Measurements from ENCODE around the gene ACAN.

Gene ACAN

DNA sequence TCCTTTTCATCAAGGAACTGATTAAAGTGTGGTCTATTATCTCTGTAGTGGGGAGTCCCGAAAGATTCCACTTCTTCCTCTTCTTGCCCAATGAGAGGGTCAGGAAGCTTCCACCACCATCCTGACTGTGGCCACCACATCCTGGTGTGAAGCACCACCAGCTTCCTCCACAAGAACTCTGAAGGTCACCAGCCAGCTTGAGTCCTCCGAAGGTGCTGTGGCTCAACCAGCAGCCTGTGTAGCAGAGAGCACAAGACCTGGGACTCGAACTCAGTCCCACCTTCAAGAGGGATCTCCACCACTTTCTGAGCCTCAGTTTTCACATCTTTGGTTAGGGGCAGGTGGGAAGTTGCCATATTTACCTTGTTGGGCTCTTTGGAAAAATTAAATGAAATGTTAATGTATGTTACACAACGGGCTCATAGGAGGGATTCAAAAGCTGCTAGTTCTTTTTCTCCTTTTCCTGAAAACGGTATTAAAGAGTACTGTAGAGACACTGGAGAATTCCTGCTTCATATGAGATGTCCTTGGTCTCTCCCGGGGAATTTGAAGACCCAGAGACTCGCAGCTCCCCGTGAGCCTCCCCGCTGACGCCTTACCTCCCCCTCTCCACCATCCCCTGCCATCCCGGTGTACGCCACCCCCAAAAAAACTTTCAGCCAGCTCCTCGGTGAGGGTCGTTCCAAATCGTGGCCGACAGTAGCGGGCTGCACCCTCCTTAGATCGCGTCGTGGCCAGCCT is 816 bp upstream of the ACAN start:
- no peak for DNase-seq

DNA sequence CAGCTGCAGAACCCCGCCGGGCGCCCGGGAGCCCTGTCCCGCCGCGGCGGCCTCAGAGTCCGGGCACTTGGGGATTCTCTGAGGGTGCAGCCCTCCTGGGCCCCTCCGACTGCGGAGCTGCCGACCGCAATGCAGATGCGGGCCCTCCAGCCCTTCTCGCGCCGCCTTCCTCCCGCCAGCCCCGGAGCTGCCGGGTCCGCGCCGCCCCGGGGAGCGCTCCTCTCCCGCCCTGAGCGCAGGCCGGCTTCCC is 320 bp upstream of the ACAN start:
- DNase-seq: no peak

DNA sequence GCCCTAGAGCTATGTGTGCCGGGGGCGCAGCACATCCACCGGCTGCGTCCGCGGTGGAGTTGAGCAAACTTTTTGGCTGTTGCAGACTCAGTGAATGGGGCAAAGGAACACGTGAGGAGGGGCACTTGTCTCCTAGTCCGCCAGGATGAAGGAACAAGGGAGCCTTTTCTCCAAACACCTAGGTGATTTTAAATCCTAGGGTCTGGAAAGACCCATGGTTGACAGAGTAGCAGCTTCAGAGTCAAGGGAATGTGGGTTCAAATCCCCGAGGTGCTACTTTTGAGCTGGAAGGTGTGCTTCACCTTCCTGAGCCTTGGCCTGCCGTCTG is 648 bp downstream of the ACAN start:
- no peak for DNase-seq

DNA sequence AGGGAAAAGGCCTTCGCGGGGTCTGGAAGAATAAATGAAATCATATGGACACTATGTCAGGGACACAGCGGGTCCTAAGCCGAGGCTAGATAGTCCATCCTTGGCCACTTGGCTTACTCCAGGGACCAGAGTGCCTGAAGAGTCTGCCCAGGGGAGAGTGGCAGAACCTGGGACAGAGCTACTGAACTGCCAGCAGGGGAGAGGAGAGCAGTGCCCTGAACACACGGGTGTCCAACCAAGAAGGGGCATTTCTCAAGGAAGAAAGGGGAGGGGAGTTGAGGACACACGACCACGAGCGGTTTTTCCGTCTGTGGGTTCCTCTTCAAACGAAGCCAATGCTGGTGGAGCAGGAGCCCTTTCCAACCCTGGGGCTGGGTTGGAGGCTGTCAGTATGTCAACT is 1.0 kb downstream of the ACAN start:
- DNase-seq: no peak

DNA sequence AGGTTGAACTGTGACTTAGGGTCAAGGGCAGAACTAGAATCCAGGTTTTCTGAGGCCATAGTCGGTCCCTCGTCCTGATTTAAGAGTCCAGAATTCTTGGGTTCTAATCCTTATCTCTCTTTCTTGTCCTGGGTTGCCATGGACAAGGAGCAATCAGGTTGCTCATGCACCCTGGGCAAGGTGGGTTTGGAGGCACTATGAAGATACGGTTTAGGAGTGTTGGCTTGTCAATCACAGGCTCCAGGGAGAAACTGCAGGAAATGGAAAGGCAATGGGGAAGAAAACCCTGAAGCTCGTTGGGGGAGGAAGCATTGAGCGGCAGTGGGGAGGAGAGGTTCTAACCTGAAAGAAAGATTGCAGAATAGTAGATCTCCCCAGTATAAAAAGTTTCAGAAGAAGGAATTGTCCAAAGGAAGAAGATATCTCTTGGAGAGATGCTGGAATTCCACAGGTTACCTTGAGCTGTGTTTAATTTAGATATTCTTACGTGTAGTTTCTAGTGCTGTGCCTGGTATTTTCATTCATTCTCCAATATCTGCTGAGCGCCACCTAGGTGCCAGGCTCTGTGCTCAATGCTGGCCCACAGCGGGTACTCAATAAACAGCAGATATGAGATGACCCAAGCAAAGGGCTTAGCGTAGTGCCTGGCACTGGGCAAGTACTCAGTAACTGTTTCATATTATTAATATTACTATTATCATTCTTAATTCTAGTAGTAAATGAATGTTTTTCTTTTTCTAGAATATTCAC is 2.0 kb downstream of the ACAN start:
- no peak for DNase-seq

DNA sequence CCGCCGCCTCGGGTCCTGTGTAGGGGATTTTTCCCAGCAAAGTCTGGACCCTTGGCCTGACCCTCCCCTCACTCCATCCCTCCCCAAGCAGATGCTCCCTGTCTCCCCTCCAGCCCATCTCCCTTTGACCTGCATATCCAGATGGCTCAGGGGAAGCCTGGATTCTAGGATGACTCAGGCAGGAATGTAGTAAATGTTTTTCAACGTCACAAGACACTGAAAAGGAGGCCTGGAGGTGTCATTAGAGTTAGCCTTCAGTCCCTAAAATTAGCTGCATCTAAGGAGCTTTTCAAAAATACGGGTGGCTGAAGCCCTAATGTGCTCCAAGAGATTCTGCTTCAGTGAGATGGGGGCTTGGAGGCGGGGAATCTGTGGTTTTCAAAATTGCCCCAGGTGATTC is 7.2 kb downstream of the ACAN start:
- DNase-seq: no peak

DNA sequence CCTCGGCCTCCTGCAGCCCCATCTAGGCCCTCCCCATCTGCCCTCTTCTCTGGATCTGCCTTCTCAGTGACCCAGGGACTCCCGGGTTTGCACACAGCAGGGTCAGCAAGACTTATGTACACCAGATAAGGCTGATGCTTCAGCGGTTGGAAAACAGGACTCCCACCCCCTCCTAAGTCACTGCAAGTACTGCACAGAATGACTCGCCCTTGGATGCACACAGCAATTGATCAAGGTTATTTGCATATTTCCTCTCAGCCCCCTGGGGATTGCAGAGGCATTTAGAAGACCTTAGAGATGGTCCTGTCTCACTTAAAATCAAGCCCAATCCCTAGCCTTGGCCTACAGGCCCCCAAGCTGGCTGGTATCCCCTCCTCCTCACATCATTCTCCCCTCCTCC is 8.9 kb downstream of the ACAN start:
- DNase-seq: no peak

DNA sequence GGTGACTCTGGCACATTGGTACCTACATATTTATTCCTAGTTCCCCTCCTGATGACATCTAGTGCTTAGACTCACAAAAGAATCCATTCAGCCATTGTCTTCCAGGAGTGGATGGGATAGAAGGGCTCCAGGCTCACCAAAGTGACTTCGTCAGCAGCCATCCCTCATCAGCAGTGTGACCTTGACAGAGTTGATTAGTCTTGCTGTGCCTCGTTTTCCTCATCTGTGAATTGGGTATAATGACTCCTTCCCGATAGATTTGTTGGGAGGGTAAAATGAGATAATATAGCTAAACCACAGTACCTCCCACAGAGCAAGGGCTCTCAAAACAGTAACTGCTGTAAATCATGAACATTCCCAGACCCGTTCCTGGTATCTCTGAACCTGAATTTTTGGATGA is 10.7 kb downstream of the ACAN start:
- DNase-seq: no peak

DNA sequence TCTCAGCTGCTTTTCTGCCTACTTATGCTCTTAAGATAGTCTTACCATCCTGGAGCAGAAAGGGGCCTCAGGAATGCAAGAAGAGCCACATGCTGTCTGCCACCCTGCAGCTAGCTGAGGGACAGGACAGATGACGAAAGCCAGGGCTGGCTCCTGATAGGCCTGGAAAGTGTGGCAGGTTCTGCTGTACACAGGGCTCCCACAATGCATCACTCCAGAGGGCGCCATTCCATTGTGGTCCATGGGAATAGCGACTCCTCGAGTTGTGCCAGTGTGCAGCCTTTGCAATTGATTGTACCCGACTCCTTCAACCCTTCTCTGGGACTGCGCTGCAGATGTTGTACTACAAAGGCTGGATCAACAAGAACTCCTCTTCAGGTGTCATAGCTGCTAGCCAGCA is 11.2 kb downstream of the ACAN start:
- DNase-seq: no peak

DNA sequence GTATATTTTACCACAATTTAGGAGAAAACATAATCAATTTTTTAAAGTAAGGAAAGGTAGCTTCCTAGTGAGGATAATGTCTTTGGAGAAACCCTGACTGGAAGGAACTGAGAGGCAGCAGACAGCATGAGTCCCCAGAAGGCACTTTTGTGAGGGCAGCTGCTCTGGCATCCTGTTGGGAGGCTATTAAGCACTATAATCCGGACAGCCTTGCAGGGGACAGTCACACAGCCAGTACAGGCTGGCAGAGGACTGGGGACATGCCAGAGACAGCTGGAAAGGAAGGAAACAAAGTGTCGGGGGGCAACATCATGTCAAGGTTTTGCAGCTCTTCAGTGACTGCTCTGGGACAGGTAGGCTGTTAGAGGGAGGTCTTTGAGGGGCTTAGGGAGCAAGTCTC is 15.7 kb downstream of the ACAN start:
- no peak for DNase-seq

DNA sequence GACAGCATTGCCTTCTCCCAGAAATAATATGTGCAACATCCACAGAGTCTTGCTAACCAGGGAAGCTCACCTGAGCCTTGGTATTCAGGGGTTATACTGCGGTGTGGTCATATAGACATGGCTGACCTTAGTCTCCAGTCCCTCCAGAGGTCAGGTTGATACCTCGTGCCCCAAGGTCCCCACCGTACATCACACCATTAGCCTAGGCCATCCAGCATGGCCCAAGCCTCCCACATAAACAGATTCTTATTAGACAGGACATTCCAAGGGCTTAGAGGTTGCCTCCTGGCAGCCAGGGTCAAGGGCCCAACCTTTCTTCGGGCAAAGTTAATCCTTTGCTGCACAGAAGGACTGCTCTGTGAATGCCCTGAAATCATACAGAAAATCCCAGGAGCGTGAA is 18.8 kb downstream of the ACAN start:
- no peak for DNase-seq

DNA sequence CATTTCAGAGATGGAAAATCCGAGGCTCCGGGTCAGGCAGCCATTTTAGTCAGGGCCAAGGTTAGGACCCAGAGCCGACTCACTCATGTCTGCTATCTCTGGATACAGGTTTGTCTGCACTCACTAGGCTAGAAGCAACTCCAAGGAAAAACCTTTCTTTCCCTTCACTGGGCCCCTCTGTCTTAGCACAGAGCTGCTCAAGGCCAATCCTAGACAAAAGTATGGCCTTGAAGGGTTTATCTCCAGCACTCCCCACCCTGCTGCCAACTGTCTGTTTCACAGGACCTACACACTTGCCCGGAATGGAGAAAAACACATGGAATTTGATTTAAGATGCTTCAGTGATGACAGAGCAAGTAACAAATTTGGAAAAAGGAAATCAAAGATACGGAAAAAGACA is 25.6 kb downstream of the ACAN start:
- DNase-seq: no peak

DNA sequence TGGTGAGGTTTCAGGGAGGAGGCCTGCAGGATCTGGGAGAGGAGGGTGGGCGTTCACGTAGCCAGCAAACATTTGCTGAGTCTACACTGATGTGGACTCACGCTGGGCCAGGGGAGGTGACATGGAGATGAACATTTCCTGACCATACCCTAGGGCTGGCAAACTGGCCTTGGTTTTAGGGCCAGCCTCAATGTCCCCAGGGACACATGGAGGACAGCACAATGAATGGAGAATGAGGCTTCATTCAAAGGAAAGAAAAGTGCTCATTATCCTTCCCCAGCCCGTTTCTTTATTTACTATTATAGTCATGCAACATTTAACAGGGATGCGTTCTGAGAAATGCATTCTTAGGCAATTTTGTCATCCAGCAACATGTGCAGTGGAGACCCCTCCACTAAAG is 26.8 kb downstream of the ACAN start:
- DNase-seq: no peak

DNA sequence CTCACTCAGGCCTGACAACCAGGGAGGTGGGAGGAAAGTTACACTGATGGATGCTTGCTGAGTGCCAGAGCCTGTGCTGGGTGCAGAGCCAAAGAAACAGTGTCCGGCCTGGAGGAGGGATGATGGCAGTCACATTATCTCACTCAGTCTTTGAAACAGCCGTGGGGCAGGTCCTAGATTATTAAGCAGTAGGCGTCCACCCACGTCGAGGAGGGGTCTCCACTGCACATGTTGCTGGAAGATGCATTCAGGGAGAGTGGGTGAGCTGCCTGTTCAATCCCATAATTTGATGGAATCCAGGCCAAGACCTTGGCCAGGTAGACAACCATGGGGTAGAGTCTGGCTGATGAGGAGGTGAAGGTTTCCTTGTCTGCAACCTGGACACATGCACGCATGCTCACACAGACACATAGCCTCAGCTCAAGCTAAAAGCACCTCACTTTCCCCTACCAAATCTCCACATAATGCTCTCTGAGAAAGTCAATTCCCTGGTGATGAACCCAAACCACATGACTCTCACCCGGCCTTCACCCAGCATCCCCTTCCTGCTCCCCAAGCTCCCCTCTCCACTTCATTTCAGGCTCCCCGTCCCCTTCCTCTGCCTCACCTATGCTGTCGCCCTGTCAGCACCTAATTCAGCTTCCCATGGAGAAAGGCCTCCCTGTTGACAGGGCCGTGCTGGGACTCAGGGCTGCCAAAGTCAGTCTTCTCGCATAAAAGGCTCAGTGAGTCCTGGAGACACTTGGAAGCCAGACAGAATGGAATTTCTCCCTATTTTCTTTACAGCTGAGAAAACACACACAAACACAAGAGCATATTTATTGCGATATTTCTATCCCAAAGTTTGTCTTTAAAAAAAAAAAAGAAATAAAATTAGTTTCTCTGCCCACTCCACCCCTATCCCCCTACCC is 29.8 kb downstream of the ACAN start:
- DNase-seq: no peak

DNA sequence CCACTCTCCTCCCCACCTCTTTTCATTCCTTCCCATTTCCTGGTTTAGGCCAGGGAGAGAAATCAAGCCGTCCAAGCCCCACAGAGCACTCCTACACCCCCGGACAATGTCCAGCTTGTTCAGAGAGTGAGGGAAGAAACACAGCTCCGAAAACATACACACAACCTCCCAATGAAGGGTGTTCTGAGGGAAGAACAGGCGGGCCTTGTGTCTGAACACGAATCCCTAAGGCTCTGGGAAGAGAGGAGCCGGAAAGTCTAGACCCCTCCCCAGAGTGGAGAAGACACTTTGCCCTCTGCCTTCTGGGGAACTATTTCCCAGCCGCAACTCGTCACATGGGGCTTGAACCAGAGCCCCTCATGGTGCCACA is 30.5 kb downstream of the ACAN start:
- DNase-seq: no peak

DNA sequence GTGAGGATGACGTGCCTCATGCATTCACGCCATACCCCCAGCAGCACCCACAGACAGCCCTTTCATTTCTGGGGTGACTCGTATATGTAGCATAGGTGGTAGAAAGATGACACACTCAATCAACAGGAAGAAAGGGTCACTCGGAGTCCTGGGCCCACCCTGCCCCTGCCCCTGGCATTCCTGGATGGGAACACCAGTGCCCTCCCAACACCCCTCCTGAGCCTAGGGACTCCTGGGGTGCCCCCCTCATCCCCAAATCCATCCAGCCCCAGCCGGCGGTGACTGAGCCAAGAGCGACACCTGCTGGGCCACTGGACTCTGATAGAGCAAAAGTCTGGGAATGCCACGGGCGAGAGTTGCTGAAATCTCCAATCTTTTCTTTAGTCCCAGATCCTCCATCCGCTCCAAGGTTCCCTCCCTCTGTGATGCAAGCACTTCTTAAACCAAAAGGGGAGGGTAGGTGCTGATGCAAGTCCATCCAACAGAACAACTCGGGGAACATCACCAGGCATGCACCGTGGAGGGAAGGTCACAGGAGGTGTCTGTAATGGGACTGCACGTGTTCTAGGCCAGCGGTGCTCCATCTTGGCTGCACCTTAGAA is 31.1 kb downstream of the ACAN start:
- no peak for DNase-seq

DNA sequence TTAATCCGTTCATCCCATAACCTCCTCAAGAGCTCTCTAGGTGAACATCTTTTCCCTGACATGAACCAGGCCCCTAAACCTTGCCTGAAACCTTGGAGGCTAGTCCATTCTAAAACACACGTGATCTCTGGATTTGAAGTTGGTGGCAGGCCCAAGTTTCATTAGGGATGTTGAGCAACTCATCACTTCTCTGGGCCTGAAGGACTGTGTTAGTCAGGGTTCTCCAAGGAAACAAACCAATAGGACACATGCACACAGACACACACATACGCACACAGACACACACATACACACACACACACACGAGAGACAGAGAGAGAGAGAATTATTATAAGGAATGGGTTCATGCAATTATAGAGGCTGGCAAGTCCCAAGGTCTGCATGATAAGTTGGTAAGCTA is 31.9 kb downstream of the ACAN start:
- DNase-seq: no peak

DNA sequence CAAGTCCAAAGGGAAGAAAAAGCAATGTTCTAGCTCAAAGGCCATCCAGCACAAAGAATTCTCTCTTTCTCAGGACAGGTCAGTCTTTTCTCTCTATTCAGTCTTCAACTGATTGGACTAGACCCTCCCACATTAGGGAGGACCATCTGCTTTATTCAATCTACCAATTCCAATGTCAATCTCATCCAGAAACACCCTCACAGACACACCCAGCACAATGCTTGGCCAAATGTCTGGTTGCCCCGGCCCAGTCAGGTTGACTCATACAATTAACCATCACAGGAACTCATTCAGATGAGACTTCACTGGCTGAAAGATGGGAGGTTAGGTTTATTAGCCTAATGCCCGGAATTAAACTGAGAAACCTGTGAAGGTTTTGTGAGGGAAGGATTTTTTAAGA is 32.4 kb downstream of the ACAN start:
- no peak for DNase-seq

DNA sequence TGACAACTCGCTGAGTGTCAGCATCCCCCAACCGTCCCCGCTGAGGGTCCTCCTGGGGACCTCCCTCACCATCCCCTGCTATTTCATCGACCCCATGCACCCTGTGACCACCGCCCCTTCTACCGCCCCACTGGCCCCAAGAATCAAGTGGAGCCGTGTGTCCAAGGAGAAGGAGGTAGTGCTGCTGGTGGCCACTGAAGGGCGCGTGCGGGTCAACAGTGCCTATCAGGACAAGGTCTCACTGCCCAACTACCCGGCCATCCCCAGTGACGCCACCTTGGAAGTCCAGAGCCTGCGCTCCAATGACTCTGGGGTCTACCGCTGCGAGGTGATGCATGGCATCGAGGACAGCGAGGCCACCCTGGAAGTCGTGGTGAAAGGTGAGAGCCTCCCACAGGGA is 35.4 kb downstream of the ACAN start:
- no peak for DNase-seq

DNA sequence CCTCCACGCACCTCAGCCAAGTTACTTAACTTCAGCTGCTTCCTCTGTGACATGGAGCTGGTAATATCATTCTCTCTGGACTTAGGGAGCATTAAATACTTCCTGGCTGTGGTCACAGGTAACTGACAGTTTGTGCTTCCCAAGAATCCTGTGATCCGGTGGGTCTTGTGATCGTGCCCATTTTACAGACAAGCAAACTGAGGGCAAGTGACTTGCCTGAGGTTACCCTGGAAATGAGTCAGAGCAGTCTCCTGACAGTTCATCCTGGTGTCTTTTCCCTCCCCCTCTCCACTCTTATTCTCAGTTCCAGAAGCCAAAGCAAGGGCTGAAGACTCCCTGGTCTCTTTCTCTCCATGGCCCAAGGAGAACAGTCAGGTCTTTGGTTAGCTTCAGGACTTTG is 35.9 kb downstream of the ACAN start:
- DNase-seq: no peak

DNA sequence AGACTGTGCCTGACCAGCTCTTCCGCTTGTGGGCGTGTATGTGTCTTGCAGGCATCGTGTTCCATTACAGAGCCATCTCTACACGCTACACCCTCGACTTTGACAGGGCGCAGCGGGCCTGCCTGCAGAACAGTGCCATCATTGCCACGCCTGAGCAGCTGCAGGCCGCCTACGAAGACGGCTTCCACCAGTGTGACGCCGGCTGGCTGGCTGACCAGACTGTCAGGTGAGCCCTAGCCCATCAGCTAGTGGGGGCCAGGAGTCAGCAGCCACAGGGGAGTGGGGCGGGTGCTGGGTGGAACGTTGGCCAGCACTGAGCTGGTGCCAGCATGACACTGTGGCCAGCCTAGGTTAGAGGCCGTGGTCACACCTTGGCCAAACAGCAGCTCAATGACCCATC is 36.7 kb downstream of the ACAN start:
- no peak for DNase-seq

DNA sequence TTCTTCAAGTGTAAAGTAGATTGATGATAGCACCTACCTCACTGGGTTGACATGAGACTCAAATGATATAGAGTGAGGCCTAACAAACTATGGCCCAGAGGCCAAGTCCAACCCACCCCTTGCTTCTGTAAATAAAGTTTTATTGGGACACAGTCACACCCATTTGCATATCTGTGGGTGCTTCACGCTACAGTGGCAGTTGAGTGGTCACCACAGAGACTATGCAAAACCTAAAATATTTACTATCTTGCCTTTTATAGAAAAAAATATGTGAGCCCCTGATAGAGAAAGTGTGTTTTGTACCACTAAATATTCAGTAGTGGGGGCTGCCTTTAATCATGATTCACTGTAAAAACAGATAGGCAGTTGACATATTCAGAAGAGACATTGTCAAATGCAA is 38.0 kb downstream of the ACAN start:
- no peak for DNase-seq

DNA sequence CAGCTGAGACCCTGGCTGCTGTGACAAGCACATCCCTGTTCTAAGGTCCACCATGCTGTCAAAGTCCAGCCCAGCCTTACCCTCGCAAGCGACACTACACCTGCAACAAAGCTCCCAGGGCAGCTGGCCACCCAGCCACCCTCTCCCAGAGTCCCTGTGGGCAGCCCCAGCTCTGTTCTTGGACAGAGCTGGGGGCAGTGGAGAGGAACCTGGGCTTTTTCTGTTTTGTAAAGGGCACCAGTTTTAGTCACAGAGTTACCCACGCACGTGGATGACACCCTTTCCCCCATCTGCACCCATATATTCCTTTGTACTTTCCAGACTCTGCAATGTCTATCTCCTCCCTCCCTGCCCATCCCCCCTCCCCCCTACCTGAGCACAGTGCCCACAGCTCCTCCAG is 38.9 kb downstream of the ACAN start:
- no peak for DNase-seq

DNA sequence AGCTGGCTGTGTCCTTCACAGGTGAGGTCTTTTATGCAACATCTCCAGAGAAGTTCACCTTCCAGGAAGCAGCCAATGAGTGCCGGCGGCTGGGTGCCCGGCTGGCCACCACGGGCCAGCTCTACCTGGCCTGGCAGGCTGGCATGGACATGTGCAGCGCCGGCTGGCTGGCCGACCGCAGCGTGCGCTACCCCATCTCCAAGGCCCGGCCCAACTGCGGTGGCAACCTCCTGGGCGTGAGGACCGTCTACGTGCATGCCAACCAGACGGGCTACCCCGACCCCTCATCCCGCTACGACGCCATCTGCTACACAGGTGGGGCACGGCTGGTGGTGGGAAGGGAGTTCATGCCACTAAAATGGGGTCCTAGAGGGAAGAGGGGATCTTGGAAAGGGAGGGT is 40.1 kb downstream of the ACAN start:
- no peak for DNase-seq

All from NCI-H446 treated with DMSO at 0.1 percent for 48 hours (cell line).